ENCODE data around the gene CTSH. TPM values are rescaled to one million over a fixed set of nuclear protein-coding genes. Genes with fewer than 3 reads are reported as not detected.

The CTSH gene
- polyA plus RNA-seq, 5 donors: 112 to 271 (median 201) TPM

GRCh38 chr15:78979456-78980320, 34.8 kb upstream of the CTSH start:
- DNase-seq: no peak

- DNase-seq: no peak
Observed at GRCh38 chr15:78978601-78979179, 33.8 kb upstream of the CTSH start.

DNA sequence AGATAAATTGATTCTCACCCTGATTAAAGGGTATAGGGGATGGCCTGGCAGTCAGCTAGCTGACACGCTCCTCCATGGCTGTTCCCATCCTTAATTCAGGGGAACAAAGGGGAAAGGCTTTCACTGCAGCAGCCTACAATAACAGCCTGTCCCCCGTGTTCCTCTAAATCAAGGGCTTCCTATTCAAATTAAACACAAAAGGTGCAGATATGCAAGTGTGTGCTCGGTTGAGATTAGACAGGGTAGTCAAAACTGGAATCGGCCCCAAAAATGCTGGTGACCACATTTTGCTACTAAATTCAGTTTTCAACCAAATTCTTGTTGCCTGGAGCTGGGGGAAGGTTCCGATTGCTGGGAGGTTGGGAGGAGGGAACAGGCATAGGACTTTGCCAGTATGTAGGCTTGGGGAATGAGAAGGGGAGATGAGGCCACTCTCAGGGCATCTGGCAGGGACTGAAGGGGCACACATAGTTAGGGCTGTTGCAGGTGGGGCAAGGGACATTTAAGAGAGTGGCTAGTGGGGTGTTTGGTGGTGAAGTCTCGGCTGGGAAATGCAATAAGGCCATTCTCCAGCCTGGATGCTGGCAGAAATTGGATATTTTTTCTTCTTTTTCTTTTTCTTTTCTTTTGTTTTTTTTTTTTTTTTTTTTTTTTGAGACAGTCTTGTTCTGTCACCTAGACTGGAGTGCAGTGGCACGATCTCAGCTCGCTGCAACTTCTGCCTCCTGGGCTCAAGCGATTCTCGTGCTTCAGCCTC, 32.9 kb upstream of the CTSH start:
- no peak for DNase-seq

GRCh38 chr15:78977091-78977571, 32.3 kb upstream of the CTSH start:
- DNase-seq: no peak

DNA sequence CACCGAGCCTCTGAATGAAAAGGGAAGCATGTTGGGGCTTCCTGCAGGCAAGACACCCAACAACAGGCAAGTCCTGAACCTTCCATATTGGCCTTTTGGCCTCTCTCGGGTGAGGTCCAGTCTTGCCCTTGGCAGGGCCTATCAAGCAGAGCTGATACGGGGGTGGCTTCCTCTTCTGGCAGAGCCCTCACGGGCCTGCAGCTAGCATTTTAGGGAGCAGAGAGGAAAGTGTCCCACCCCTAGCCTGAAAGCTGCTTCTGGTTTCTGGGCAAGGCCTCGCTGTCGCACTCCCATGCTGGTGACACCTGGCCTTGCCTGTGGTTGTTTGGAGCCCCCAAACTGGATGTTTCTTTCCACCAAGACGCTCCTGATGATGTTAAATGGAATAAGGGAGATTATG, 31.8 kb upstream of the CTSH start:
- DNase-seq: no peak

DNA sequence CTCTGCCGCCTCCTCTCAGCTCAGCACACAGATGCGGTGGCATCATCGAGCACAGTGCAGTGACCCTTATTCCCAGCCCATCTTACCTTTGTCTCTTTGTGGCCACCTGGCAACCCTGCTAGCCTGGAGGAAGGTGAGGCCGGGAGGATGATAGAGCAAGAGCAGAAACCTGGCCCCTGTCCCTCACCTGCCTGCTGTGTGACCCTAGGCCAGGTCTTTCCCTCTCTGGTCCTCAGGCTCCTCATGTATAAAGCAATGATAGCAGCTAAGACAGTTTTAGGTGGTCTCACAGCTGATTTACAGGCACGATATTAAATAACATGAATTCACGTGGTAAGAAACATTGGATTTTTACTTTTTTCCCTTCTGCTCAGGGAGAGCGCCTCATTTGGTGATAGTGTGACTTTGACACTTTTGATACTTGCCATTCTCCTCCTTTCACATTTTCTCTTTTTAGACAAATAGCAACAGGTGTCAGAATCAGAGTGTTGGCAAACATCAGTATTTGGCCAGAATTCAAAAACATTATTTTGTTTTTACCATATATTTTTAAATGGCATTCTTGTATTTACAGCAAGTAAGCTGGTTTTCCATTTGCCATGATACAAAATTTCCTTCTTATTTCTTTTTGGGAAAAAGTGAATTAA, 29.5 kb upstream of the CTSH start:
- no peak for DNase-seq

GRCh38 chr15:78969687-78970349, 25.0 kb upstream of the CTSH start:
- DNase-seq: no peak

GRCh38 chr15:78968539-78969271, 23.9 kb upstream of the CTSH start:
- no peak for DNase-seq

- no peak for DNase-seq
Observed at GRCh38 chr15:78968114-78968513, 23.3 kb upstream of the CTSH start.

DNA sequence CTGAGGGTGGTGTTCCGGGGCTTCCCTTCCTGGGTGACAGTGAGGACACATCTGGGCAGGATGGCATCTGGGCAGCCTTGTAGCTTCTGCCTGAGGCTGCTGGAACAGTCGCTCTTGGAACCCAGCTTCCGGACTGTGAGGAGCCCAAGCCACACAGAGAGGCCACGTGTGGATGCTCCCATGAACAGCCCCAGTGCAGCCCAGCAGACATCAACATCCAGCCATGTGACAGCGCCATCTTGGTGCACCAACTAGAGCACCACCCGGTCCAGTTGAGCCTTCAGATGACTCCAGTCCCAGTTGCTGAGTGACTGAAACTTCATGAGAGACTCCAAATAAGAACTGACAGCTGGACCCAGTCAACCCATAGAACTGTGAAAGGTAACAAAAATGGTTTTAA, 15.5 kb upstream of the CTSH start:
- DNase-seq: no peak

DNA sequence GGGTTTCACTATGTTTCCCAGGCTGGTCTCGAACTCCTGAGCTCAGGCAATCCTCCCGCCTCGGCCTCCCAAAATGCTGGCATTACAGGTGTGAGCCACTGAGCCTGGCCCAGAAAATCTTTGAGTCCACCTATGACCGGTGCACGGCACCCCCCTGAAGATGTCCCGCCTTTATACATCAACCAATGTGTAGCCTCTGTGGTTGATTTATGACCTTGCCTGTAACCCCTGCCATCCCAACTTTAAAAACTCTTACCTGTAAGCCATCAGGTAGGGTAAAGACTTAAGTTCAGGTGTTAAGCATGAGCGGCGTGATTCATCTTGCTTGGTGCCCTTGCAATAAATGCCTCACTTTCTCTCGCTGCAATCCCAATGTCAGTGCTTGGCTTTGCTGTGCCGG, 14.5 kb upstream of the CTSH start:
- DNase-seq: no peak

GRCh38 chr15:78957416-78958093, 12.7 kb upstream of the CTSH start:
- DNase-seq: no peak

DNA sequence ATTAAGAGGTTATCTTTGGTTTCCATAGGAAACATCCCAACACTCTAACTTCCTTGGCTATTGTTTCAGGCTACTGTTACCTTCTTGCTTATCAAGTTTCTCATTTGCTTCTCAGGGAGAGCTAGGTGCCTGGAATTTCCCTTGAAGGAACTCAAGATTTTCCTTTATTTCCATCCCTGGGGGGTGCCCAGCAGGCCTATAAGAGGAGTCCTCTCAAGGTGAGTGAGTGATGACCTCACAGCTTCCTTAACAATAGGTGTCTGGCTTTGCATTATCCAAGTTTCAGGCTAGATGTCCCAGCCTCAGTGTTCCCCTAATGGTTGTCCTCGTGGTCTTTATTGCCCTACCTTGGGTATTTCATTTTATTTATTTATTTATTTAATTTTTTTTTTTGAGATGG, 12.1 kb upstream of the CTSH start:
- no peak for DNase-seq

GRCh38 chr15:78955355-78955754, 10.5 kb upstream of the CTSH start:
- no peak for DNase-seq

- DNase-seq: no peak
Observed at GRCh38 chr15:78951841-78952238, 7.0 kb upstream of the CTSH start.

DNA sequence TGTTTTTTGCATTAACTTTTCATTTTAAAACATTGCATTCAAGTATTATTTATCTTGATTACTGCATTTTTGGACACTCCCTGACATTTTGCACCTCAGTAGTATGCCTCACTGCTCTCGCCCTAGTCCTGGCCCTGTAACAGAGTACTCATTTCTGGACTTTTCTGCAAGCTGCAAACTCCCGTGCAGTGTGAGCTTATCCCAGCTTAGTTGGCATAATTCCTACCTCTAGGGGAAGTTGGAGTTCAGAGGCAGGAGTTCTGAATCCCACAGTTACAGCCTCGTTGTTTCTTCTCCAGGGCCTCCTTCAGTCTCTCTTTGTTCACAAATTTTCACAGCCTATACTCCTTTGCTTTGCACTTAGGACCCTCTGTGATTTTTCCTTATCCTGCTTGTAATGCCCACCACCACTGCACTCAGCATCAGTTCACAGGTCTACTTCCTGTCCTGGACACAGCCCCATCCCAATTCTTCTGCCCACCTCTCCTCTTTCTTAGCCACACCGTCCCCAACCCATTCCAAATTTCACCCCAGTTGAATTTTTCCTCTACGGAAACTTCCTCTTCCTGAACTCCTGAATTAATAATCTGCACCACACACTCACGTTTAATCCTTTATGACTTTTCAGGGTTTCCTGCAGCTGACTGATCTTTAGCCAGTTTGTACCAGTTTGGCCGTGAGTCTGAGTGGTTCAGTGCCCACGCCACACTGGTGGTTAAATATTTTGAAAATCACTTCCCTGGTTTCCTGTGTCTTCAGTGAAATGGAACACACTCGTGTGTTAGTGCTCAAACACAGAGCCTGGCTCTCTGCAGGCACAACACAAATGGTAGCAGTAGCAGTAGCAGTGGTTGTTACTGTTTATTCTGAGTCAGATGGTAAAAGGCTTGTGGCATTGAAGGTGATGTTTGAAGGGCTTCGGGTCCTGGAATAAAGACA, 6.3 kb upstream of the CTSH start:
- peak; percentile 39 to 53 for DNase-seq

- no peak for DNase-seq
Observed at GRCh38 chr15:78950343-78950742, 5.5 kb upstream of the CTSH start.

DNA sequence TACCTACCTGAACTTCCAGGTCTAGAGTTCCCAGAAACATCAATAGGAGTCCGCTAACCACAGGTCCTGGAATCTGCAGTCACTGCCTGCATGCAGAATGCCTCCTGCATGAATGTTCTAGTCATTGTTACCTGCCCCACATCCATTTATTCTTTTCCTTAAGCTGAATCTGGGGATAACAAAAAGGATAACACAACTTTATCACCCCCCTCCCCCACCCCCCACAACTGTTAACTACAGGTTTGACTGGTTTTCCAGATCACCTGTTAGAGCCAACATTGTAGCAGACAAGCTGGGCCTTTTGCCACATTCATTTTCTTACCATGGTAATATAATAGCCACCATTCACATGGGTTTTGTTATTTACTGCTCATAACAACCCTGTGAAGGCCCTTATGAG, 4.6 kb upstream of the CTSH start:
- no peak for DNase-seq

GRCh38 chr15:78947506-78947905, 2.7 kb upstream of the CTSH start:
- DNase-seq: no peak
